22Rv1 (cell line): ENCODE data around the gene ACTN3.

ENCODE experiments used
- H3K27ac ChIP-seq: fragments of 450-650 bp; 2 replicates; pipeline ENCODE4 v1.5.1; 2017
- ZFX ChIP-seq: fragments of 450-650 bp; IDR thresholded peaks from 2 replicates; pipeline ENCODE4 v1.6.1; 2017; ENCODE audit warnings: antibody characterized with exemption, borderline replicate concordance
- TF ChIP-seq, protein P1 (sequence below): fragments of 450-650 bp; IDR thresholded peaks from 2 replicates; pipeline ENCODE4 v1.5.1; 2017; ENCODE audit warnings: mild to moderate bottlenecking

Gene ACTN3

DNA sequence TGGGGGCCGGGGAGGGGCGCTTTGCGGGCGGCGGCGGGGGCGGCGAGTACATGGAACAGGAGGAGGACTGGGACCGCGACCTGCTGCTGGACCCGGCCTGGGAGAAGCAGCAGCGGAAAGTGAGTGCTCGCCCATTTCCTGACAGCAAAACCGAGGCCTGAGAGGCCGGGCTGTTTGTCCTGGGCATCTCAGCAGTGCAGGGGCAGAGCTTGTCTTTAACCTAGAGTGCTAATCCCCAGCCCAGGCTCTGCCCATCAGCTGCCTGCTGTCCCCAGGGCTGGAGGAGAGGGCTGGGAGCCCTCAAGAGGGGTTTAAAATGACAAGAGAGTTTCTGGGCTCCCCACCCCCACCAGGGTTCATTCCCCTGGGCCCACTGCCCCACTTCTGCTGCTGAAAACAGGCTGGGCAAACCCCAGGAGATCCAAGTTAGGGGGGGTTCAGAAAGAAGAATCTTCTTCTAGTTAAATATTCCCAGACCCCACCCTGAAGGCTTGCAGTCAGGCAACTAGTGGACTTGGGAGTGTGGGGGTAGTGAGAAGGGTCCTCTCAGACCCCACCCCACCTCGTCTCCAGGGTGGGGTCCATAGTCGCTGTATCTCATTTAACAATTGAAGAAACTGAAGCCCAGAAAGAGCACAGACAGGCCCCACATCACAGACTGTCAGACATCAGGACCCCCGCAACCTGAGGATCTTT lies 411 bp downstream of the ACTN3 start:
- no peak for TF ChIP-seq ZFX
- TF ChIP-seq, protein P1, sequence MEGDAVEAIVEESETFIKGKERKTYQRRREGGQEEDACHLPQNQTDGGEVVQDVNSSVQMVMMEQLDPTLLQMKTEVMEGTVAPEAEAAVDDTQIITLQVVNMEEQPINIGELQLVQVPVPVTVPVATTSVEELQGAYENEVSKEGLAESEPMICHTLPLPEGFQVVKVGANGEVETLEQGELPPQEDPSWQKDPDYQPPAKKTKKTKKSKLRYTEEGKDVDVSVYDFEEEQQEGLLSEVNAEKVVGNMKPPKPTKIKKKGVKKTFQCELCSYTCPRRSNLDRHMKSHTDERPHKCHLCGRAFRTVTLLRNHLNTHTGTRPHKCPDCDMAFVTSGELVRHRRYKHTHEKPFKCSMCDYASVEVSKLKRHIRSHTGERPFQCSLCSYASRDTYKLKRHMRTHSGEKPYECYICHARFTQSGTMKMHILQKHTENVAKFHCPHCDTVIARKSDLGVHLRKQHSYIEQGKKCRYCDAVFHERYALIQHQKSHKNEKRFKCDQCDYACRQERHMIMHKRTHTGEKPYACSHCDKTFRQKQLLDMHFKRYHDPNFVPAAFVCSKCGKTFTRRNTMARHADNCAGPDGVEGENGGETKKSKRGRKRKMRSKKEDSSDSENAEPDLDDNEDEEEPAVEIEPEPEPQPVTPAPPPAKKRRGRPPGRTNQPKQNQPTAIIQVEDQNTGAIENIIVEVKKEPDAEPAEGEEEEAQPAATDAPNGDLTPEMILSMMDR: no peak
- no peak overlapping the region for H3K27ac ChIP-seq

DNA sequence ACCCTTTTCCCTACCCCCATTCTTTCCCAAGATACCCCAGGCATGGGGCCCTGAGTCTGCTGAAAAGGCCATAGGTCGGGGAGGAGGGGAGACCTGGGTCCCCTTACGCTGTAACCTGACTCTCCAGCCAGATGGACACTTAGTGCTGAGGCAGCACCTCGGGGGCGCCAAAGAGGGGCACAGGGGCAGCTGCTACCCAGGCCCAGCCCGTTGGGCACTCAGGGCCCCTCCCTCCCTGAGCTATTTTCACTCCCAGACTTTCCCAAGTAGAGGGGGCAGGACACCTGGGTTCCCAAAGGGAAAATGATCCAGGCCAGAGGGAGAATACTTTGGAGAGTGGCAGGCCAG lies 933 bp downstream of the ACTN3 start:
- no peak overlapping the region for H3K27ac ChIP-seq
- TF ChIP-seq, protein P1: no peak
- TF ChIP-seq ZFX: no peak

DNA sequence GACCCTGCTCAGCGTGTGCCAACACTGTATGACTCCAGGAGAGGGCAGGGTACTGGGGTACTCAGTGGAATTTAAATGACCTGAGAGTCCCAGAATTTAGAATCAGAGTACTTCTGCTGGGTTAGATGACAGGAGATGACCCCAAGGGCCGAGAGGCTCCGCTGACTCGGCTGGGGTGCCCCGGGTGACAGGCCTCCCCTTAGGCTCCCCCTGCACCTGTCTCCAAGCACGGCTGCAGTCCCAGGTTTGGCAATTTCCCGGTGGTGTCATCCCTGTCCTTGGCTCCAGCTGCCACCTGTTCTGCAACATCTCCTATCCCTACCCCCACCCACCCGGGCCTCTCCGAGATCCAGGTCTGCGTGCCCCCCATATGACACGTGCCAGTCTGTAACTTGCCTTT lies 1.3 kb downstream of the ACTN3 start:
- H3K27ac ChIP-seq: no peak overlapping the region
- TF ChIP-seq, protein P1: no peak
- TF ChIP-seq ZFX: no peak

DNA sequence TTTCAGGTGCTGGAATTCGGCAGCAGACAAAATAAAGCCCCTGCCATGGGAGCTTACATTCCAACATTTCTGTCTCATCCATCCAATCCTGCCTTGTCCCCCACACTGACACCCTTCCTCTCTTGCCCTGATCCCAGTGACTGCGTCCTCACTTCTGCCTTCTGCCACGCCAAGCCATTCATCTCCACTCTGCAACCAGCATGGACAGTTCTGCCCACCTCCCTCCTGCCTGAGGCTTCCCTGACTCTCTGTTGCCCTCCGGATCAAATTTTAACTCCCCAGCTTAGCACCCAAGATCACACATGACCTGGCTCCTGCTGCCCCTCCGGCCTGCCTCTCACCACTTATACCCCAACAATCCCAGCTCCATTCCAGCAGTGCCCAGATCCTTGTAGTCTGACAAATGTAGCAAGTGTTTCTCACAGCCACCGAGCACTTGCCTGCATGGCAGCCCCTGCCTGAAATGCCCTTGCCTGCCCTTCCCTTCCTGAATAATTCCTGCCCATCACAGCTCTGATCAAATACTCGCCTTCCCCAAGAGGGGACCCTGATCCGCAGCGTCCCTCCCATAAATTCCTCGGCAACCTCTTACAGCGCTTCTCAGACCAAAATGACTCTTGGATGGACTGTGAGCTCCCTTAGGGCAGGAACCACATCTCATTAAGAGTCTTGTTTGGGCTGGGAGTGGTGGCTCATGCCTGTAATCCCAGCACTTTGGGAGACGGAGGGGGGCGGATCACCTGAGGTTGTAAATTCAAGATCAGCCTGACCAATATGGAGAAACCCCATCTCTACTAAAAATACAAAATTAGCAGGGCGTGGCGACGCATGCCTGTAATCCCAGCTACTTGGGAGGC lies 2.3 kb downstream of the ACTN3 start:
- no peak overlapping the region for H3K27ac ChIP-seq
- TF ChIP-seq, protein P1: no peak
- no peak for TF ChIP-seq ZFX

DNA sequence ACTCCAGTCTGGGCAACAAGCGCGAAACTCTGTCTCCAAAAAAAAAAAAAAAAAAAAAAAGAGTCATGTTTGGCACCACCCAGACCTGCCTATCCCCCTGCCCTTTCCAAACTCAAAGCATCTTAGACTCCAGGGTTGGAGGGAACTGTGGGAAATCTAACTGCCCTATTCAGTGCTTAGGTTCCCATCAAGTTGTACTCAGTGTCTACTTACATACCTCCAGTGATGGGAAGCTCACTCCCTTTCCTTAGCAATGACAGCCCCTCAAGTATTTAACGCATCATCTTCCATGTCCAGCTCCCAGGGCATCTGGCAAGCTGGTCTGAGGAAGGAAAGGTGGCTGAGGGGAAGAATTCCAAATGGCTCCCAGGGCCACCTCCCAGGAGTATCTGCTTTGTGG lies 3.0 kb downstream of the ACTN3 start:
- no peak for TF ChIP-seq ZFX
- TF ChIP-seq, protein P1: no peak

DNA sequence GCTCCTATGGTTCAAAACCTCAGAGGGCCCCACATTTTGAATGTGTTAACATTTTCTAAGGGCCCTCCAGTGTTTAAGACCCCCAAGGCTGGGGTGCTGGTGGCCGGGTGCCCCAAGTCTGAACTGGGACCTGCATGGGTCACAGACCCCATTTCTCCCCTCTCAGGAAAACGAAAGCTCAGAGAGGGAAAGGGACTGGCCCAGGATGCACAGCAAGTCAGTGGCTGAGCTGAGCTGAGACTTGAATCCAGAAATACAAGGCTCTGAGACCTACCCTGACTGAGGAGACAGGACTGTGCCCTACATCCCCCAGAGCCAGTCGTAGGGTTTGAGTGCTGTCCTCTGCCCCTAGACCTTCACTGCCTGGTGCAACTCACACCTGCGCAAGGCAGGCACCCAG lies 4.2 kb downstream of the ACTN3 start:
- H3K27ac ChIP-seq: no peak overlapping the region
- TF ChIP-seq, protein P1: no peak
- no peak for TF ChIP-seq ZFX

More for the DNA sequence above, 3.0 kb downstream of the ACTN3 start:
- no peak overlapping the region for H3K27ac ChIP-seq

DNA sequence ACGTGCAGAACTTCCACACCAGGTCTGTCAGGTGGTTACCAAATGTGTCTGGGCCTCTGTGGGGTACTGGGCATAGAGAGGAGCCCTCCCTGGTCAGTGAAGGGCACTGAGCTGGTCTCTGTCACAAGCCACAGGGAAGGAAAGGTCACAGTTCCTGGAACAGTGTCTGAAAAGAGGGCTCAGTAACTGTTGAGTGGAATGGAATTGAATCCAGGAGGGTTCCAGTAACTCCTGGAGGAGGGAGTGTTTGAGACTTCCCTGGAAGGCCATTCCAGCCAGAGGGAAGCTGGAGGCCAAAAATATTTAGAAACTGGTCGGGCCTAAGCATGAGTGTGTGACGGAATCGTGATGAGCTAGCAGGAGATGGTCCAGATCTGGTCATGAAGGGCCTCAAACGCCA lies 7.9 kb downstream of the ACTN3 start:
- no peak overlapping the region for H3K27ac ChIP-seq
- TF ChIP-seq, protein P1: no peak
- no peak for TF ChIP-seq ZFX
